ENCODE data around the gene OR13J1.

The OR13J1 gene

DNA sequence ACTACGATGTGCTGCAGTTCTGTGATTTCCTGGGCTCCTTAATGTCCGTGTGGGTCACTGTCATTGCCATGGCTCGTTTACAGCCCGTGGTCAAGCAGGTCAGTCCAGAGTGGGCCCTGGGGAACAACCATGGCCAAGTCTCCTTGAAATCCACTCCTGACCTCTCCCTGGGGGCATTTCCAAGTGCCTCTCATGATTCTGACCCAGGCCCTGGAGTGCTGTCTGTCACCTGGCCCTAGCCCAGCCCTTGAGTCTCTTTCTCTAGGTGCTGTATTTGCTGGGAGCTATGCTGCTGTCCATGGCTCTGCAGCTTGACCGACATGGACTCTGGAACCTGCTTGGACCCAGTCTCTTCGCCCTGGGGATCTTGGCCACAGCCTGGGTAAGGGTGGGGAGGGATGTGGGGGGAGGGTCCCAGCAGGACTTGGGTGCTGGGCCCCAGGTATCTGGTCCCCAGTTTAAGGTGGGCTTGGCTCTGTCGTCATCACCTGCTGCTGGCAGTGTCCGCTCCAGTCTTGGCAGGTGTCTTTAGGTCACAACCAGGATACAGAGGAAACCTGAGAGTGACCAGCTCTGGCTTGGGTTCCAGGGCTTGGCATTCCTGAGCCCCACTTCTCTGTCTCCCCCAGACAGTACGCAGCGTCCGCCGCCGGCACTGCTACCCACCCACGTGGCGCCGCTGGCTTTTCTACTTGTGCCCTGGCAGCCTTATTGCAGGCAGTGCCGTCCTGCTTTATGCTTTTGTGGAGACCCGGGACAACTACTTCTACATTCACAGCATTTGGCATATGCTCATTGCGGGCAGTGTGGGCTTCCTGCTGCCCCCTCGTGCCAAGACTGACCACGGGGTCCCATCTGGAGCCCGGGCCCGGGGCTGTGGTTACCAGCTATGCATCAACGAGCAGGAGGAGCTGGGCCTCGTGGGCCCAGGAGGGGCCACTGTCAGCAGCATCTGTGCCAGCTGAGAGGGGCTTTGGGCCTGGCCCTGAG, 17.0 kb downstream of the OR13J1 start:
- no peak overlapping the region for H3K27ac ChIP-seq (ENCODE audit: low read depth, low read length)
- no peaks in the 10 kb centered on the region for H3K9me3 ChIP-seq (ENCODE audit: insufficient read depth, low read length)
- no peak overlapping the region for H3K4me2 ChIP-seq (ENCODE audit: low read depth, low read length, poor library complexity, severe bottlenecking)
- no peak overlapping the region for H3K4me3 ChIP-seq (ENCODE audit: insufficient read depth, low read length, poor library complexity, severe bottlenecking)
- no peaks in the 10 kb centered on the region for H4K20me1 ChIP-seq (ENCODE audit: low read depth, low read length)
- H3K9ac ChIP-seq (ENCODE audit: low read length), result no peak overlapping the region
- no peaks in the 10 kb centered on the region for H3K79me2 ChIP-seq (ENCODE audit: insufficient read depth, low read length)
- no peaks in the 10 kb centered on the region for H3F3A ChIP-seq (ENCODE audit: insufficient read depth)
- H3K36me3 ChIP-seq (ENCODE audit: low read length), result no peaks in the 10 kb centered on the region
- TF ChIP-seq, protein P1, sequence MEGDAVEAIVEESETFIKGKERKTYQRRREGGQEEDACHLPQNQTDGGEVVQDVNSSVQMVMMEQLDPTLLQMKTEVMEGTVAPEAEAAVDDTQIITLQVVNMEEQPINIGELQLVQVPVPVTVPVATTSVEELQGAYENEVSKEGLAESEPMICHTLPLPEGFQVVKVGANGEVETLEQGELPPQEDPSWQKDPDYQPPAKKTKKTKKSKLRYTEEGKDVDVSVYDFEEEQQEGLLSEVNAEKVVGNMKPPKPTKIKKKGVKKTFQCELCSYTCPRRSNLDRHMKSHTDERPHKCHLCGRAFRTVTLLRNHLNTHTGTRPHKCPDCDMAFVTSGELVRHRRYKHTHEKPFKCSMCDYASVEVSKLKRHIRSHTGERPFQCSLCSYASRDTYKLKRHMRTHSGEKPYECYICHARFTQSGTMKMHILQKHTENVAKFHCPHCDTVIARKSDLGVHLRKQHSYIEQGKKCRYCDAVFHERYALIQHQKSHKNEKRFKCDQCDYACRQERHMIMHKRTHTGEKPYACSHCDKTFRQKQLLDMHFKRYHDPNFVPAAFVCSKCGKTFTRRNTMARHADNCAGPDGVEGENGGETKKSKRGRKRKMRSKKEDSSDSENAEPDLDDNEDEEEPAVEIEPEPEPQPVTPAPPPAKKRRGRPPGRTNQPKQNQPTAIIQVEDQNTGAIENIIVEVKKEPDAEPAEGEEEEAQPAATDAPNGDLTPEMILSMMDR (IDR thresholded peaks at IDR 0.05; ENCODE audit: insufficient read depth, low read length, poor library complexity, severe bottlenecking), result no peak
- TF ChIP-seq EZH2phosphoT487 (conservative IDR thresholded peaks at IDR 0.05; ENCODE audit: low read length), result no peak
- no peaks in the 10 kb centered on the region for H3K27me3 ChIP-seq (ENCODE audit: low read length)
- H3K9me2 ChIP-seq (replicated peaks; ENCODE audit: insufficient read depth, low read length), result no peaks in the 10 kb centered on the region
- no peak overlapping the region for H2AFZ ChIP-seq (ENCODE audit: low read depth, low read length, severe bottlenecking)

- Histone ChIP-seq H3K9me3 (ENCODE audit: insufficient read depth, low read length) (no peaks in the 10 kb centered on the region), H3F3A (ENCODE audit: insufficient read depth) (no peaks in the 10 kb centered on the region), H3K9me2 (replicated peaks; ENCODE audit: insufficient read depth, low read length) (no peaks in the 10 kb centered on the region), H3K4me2 (ENCODE audit: low read depth, low read length, poor library complexity, severe bottlenecking) (no peak overlapping the region), H3K27me3 (ENCODE audit: low read length) (no peaks in the 10 kb centered on the region), H3K79me2 (ENCODE audit: insufficient read depth, low read length) (no peaks in the 10 kb centered on the region), H4K20me1 (ENCODE audit: low read depth, low read length) (no peaks in the 10 kb centered on the region), H2AFZ (ENCODE audit: low read depth, low read length, severe bottlenecking) (no peak overlapping the region), H3K36me3 (ENCODE audit: low read length) (no peaks in the 10 kb centered on the region), H3K4me3 (ENCODE audit: insufficient read depth, low read length, poor library complexity, severe bottlenecking) (no peak overlapping the region), H3K9ac (ENCODE audit: low read length) (no peak overlapping the region), H3K27ac (ENCODE audit: low read depth, low read length) (no peak overlapping the region)
- TF ChIP-seq EZH2phosphoT487 (conservative IDR thresholded peaks at IDR 0.05; ENCODE audit: low read length), result no peak
- TF ChIP-seq, protein P1 (IDR thresholded peaks at IDR 0.05; ENCODE audit: insufficient read depth, low read length, poor library complexity, severe bottlenecking), result no peak
Measured at GRCh38 chr9:35852267-35852815, 17.9 kb downstream of the OR13J1 start.

- no peak overlapping the region for H2AFZ ChIP-seq (ENCODE audit: low read depth, low read length, severe bottlenecking)
- no peak overlapping the region for H3K4me3 ChIP-seq (ENCODE audit: insufficient read depth, low read length, poor library complexity, severe bottlenecking)
- no peaks in the 10 kb centered on the region for H3K9me2 ChIP-seq (replicated peaks; ENCODE audit: insufficient read depth, low read length)
- no peaks in the 10 kb centered on the region for H3F3A ChIP-seq (ENCODE audit: insufficient read depth)
- no peak overlapping the region for H3K27ac ChIP-seq (ENCODE audit: low read depth, low read length)
- no peak overlapping the region for H3K4me2 ChIP-seq (ENCODE audit: low read depth, low read length, poor library complexity, severe bottlenecking)
- no peak for TF ChIP-seq EZH2phosphoT487 (conservative IDR thresholded peaks at IDR 0.05; ENCODE audit: low read length)
- TF ChIP-seq, protein P1 (IDR thresholded peaks at IDR 0.05; ENCODE audit: insufficient read depth, low read length, poor library complexity, severe bottlenecking), result no peak
- H3K9ac ChIP-seq (ENCODE audit: low read length), result no peak overlapping the region
- no peaks in the 10 kb centered on the region for H3K79me2 ChIP-seq (ENCODE audit: insufficient read depth, low read length)
- no peaks in the 10 kb centered on the region for H3K27me3 ChIP-seq (ENCODE audit: low read length)
- no peaks in the 10 kb centered on the region for H3K9me3 ChIP-seq (ENCODE audit: insufficient read depth, low read length)
- no peaks in the 10 kb centered on the region for H3K36me3 ChIP-seq (ENCODE audit: low read length)
- no peaks in the 10 kb centered on the region for H4K20me1 ChIP-seq (ENCODE audit: low read depth, low read length)
Measured at GRCh38 chr9:35847792-35848572, 22.2 kb downstream of the OR13J1 start.

Measured in SU-DHL-6 (cell line).